ENCODE results near the gene DGKB. TPM values are rescaled to one million over a fixed set of nuclear protein-coding genes. Genes with fewer than 3 reads are reported as not detected.

DGKB gene
- total RNA-seq, 1 experiment from 2014 or later, result not detected

DNA sequence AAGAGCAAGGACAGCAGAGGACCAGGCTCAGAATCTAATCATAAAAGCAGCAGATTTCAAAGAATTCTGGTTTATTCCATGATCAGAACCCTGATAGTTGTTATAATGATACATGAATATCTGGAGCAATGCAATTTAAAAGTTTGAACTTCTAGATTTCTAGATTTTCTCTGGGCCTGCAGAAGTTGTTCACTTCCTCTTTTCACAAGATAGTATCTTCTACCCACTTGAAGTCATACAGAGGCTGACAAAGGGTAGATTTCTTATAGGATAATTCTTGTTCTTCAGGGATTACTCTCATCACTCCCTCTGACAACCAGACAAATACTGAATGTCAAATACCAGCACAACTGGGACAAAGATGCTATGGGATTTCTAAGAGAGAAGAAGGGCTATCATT is 593.1 kb downstream of the DGKB start:
- Mint-ChIP-seq H3K4me1 (ENCODE audit: low read depth, unreplicated experiment) (no peaks in the 10 kb centered on the region), H3K27ac (ENCODE audit: unreplicated experiment) (no peak overlapping the region), H3K9me3 (ENCODE audit: low read depth, unreplicated experiment) (peaks cover 3% of the 10 kb centered on the region), H3K36me3 (ENCODE audit: insufficient read depth, unreplicated experiment) (no peaks in the 10 kb centered on the region), H3K27me3 (ENCODE audit: unreplicated experiment) (no peaks in the 10 kb centered on the region), H3K4me3 (ENCODE audit: low read depth, unreplicated experiment) (no peak overlapping the region)
- no TSS peak for BruUV-seq (replicated peaks)
- DNase-seq, result no peak
- TF ChIP-seq, protein P1, sequence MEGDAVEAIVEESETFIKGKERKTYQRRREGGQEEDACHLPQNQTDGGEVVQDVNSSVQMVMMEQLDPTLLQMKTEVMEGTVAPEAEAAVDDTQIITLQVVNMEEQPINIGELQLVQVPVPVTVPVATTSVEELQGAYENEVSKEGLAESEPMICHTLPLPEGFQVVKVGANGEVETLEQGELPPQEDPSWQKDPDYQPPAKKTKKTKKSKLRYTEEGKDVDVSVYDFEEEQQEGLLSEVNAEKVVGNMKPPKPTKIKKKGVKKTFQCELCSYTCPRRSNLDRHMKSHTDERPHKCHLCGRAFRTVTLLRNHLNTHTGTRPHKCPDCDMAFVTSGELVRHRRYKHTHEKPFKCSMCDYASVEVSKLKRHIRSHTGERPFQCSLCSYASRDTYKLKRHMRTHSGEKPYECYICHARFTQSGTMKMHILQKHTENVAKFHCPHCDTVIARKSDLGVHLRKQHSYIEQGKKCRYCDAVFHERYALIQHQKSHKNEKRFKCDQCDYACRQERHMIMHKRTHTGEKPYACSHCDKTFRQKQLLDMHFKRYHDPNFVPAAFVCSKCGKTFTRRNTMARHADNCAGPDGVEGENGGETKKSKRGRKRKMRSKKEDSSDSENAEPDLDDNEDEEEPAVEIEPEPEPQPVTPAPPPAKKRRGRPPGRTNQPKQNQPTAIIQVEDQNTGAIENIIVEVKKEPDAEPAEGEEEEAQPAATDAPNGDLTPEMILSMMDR (IDR thresholded peaks at IDR 0.05; ENCODE audit: unreplicated experiment), result no peak
- intact Hi-C loops (cut with micrococcal nuclease; ENCODE audit: unreplicated experiment), result no loop called here
- CTCF ChIA-PET, result no interaction called here

DNA sequence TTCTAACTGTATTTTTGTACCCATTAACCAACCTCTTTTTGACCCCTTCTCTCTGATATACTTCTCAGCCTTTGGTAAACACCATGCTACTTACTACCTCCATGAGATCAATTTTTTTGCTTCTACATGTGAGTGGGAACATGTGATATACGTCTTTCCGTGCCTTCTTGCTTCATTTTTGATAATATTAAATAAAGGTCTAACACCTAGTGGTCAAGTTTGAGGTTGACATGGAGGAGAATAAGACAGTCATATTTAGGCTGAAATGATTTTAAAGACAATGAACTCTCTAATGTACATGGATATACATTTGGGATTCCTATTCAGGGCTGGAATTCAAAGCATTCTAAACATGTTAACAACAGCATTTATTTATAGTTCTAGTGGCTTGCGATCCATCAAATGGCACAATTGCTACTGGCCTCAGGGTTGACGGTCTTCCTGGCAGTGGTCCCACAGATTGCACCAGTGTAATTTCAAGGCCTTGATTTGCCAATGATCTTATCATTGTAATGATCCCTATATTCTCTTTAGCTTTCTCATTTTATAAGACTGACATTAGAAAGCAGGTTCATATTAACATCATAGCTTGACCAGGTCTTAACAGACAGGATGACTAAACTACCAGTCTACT is 597.2 kb downstream of the DGKB start:
- intact Hi-C loops (cut with micrococcal nuclease; ENCODE audit: unreplicated experiment), result no loop called here
- CTCF ChIA-PET, result no interaction called here
- peaks cover 3% of the 10 kb centered on the region for H3K9me3 Mint-ChIP-seq (ENCODE audit: low read depth, unreplicated experiment)
- no peaks in the 10 kb centered on the region for H3K36me3 Mint-ChIP-seq (ENCODE audit: insufficient read depth, unreplicated experiment)
- DNase-seq, result no peak
- no TSS peak for BruUV-seq (replicated peaks)
- H3K27me3 Mint-ChIP-seq (ENCODE audit: unreplicated experiment), result no peaks in the 10 kb centered on the region
- TF ChIP-seq, protein P1 (IDR thresholded peaks at IDR 0.05; ENCODE audit: unreplicated experiment), result no peak
- no peak overlapping the region for H3K4me3 Mint-ChIP-seq (ENCODE audit: low read depth, unreplicated experiment)
- no peak overlapping the region for H3K27ac Mint-ChIP-seq (ENCODE audit: unreplicated experiment)
- no peaks in the 10 kb centered on the region for H3K4me1 Mint-ChIP-seq (ENCODE audit: low read depth, unreplicated experiment)

DNA sequence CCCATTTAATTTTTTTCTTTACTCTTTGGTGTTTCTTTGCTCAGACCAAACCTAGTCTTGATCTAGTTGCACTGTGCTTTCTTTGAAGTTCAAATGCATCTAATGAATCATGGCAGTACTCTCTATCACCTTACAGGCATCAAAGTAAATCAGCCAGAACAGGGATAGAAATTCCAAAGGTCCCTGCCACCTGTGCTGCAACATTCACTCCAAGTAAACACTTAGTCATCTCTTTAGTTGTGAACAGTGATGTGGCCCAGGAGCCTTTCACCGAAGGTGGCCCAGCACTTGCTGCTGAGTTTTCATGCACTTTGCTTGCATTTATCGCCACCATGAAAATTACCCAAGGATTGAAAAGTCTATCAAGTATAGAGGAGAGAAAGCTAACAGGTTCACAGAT is 599.0 kb downstream of the DGKB start:
- H3K27me3 Mint-ChIP-seq (ENCODE audit: unreplicated experiment), result no peaks in the 10 kb centered on the region
- intact Hi-C loops (cut with micrococcal nuclease; ENCODE audit: unreplicated experiment), result no loop called here
- DNase-seq, result peak; percentile 11

DNA sequence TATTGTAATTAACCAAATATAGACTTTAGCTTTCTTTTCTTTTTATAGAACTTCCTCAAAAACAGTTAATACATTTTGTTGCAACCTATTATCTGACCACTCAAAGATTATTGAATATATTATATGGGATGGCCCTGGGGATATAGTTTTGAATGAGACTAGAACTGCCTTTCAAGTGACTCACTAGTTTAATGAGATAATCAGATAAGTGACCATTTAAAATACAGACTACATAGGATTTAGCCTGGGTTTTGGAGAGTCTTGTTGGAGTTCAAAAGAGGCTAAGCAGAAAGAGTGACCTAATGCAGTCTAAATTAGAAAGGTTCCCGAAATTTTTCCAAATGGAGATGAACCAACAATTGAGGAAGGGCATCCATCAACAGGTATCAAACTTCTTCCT is 607.9 kb downstream of the DGKB start:
- no peak for DNase-seq
- Mint-ChIP-seq H3K4me1 (ENCODE audit: low read depth, unreplicated experiment) (no peaks in the 10 kb centered on the region), H3K27ac (ENCODE audit: unreplicated experiment) (no peak overlapping the region), H3K9me3 (ENCODE audit: low read depth, unreplicated experiment) (peaks cover 6% of the 10 kb centered on the region), H3K36me3 (ENCODE audit: insufficient read depth, unreplicated experiment) (no peaks in the 10 kb centered on the region), H3K27me3 (ENCODE audit: unreplicated experiment) (no peaks in the 10 kb centered on the region), H3K4me3 (ENCODE audit: low read depth, unreplicated experiment) (no peak overlapping the region)
- TF ChIP-seq, protein P1 (IDR thresholded peaks at IDR 0.05; ENCODE audit: unreplicated experiment), result no peak
- BruUV-seq (replicated peaks), result no TSS peak
- intact Hi-C loops (cut with micrococcal nuclease; ENCODE audit: unreplicated experiment), result no loop called here
- CTCF ChIA-PET, result no interaction called here

More for the DNA sequence above, 599.0 kb downstream of the DGKB start:
- CTCF ChIA-PET, result no interaction called here
- TF ChIP-seq, protein P1 (IDR thresholded peaks at IDR 0.05; ENCODE audit: unreplicated experiment), result no peak
- H3K4me3 Mint-ChIP-seq (ENCODE audit: low read depth, unreplicated experiment), result no peak overlapping the region
- H3K36me3 Mint-ChIP-seq (ENCODE audit: insufficient read depth, unreplicated experiment), result no peaks in the 10 kb centered on the region
- no TSS peak for BruUV-seq (replicated peaks)
- no peaks in the 10 kb centered on the region for H3K4me1 Mint-ChIP-seq (ENCODE audit: low read depth, unreplicated experiment)
- no peak overlapping the region for H3K27ac Mint-ChIP-seq (ENCODE audit: unreplicated experiment)
- H3K9me3 Mint-ChIP-seq (ENCODE audit: low read depth, unreplicated experiment), result no peaks in the 10 kb centered on the region
